Adipose tissue (tissue), 3 donors: ENCODE results near the gene DNAJC12. TPM values are rescaled to one million over a fixed set of nuclear protein-coding genes. Genes with fewer than 3 reads are reported as not detected.
"Not testable (repeated sequence)": the region's sequence is repeated elsewhere in the genome, so short reads cannot be mapped to it uniquely, and the experiment has no call there.

Experiments used
- H3K27ac ChIP-seq: one replicate; pipeline ENCODE4 v1.5.1; 2013; ENCODE audit warnings: low read depth, low read length
- WGBS, 3 donors: extraction: QIAGEN DNeasy Blood & Tissue Kit; methylation state at CpG; one replicate each; pipeline ENCODE4 v1.1.7; 2013; 5-methylcytosine and 5-hydroxymethylcytosine counted together
- polyA plus RNA-seq, 3 donors: library from polyadenylated mRNA; stranded (reverse); fragments of 200-250 nt; gene quantifications; one replicate each; pipeline ENCODE4 v1.2.3, GENCODE V29; 2013
- donor health status: healthy with polysubstance abuse.
- donor health status: Bipolar disorder and iron deficiency.
- donor health status: healthy.

DNAJC12 gene
- polyA plus RNA-seq, 3 donors, result 0.52 to 25.7 (median 3.0) TPM

- whole genome bisulfite sequencing, 3 donors, result 60 to 87% (median 81%) methylated on average over 3 of the region's 3 CpGs
Measured at GRCh38 chr10:67803588-67804394, 34.2 kb downstream of the DNAJC12 start.

GRCh38 chr10:67802767-67803538, 35.0 kb downstream of the DNAJC12 start:
- H3K27ac ChIP-seq, result no peak overlapping the region
- 69 to 87% (median 83%) methylated on average over 10 of the region's 10 CpGs for WGBS, 3 donors

More at GRCh38 chr10:67803588-67804394, 34.2 kb downstream of the DNAJC12 start:
- H3K27ac ChIP-seq, result no peak overlapping the region

GRCh38 chr10:67801118-67801517, 36.9 kb downstream of the DNAJC12 start:
- 87 to 95% (median 89%) methylated on average over 1 of the region's 1 CpG for WGBS, 3 donors

GRCh38 chr10:67794909-67795460, 43.0 kb downstream of the DNAJC12 start:
- 67 to 81% (median 77%) methylated on average over 3 of the region's 3 CpGs for WGBS, 3 donors
- no peak overlapping the region for H3K27ac ChIP-seq

More at GRCh38 chr10:67801118-67801517, 36.9 kb downstream of the DNAJC12 start:
- no peak overlapping the region for H3K27ac ChIP-seq

GRCh38 chr10:67794256-67794655, 43.7 kb downstream of the DNAJC12 start:
- WGBS, 3 donors, result 67 to 89% (median 67%) methylated on average over 4 of the region's 4 CpGs
- H3K27ac ChIP-seq, result no peak overlapping the region

- H3K27ac ChIP-seq, result no peak overlapping the region
- WGBS, 3 donors, result 7 to 31% (median 20%) methylated on average over 2 of the region's 2 CpGs
Measured at GRCh38 chr10:67793313-67793712, 44.7 kb downstream of the DNAJC12 start.

GRCh38 chr10:67792653-67793052, 45.3 kb downstream of the DNAJC12 start:
- no peak overlapping the region for H3K27ac ChIP-seq

- WGBS, 3 donors, result 52 to 59% (median 56%) methylated on average over 6 of the region's 6 CpGs
- no peak overlapping the region for H3K27ac ChIP-seq
Measured at GRCh38 chr10:67790534-67791408, 47.2 kb downstream of the DNAJC12 start.

GRCh38 chr10:67789769-67790168, 48.2 kb downstream of the DNAJC12 start:
- H3K27ac ChIP-seq, result no peak overlapping the region
- 88 to 91% (median 88%) methylated on average over 2 of the region's 2 CpGs for WGBS, 3 donors

- no peak overlapping the region for H3K27ac ChIP-seq
- 30 to 39% (median 37%) methylated on average over 15 of the region's 15 CpGs for WGBS, 3 donors
Measured at GRCh38 chr10:67788028-67788886, 49.7 kb downstream of the DNAJC12 start.

GRCh38 chr10:67785098-67785497, 52.9 kb downstream of the DNAJC12 start:
- WGBS, 3 donors, result 35 to 68% (median 43%) methylated on average over 1 of the region's 1 CpG

GRCh38 chr10:67784474-67784873, 53.5 kb downstream of the DNAJC12 start:
- WGBS, 3 donors, result 17 to 43% (median 18%) methylated on average over 3 of the region's 3 CpGs
- no peak overlapping the region for H3K27ac ChIP-seq

More at GRCh38 chr10:67785098-67785497, 52.9 kb downstream of the DNAJC12 start:
- no peak overlapping the region for H3K27ac ChIP-seq

GRCh38 chr10:67783606-67784294, 54.2 kb downstream of the DNAJC12 start:
- H3K27ac ChIP-seq, result no peak overlapping the region
- WGBS, 3 donors, result 80 to 83% (median 81%) methylated on average over 5 of the region's 5 CpGs

GRCh38 chr10:67782530-67782929, 55.5 kb downstream of the DNAJC12 start:
- WGBS, 3 donors, result 54 to 75% (median 65%) methylated on average over 2 of the region's 2 CpGs

GRCh38 chr10:67780759-67781538, 57.0 kb downstream of the DNAJC12 start:
- WGBS, 3 donors, result 44 to 56% (median 55%) methylated on average over 4 of the region's 4 CpGs
- H3K27ac ChIP-seq, result no peak overlapping the region

More at GRCh38 chr10:67782530-67782929, 55.5 kb downstream of the DNAJC12 start:
- no peak overlapping the region for H3K27ac ChIP-seq

GRCh38 chr10:67780204-67780621, 57.8 kb downstream of the DNAJC12 start:
- not testable (repeated sequence) for H3K27ac ChIP-seq
- WGBS, 3 donors, result 40 to 53% (median 45%) methylated on average over 5 of the region's 5 CpGs
